DOHH2 (cell line): ENCODE measurements around the gene LCN9.
"Not testable (repeated sequence)": the region's sequence is repeated elsewhere in the genome, so short reads cannot be mapped to it uniquely, and the experiment has no call there.

ENCODE experiments used
- H3F3A ChIP-seq: fragments of 200-600 bp; sonication (generic), shearing (Covaris generic); 2 replicates; pipeline ENCODE4 v1.6.0; 2016; ENCODE audit warnings: antibody characterized with exemption, mild to moderate bottlenecking; ENCODE audit not compliant: control insufficient read depth, insufficient read depth
- H3K27ac ChIP-seq: fragments of 200-600 bp; sonication (generic); 2 replicates; pipeline ENCODE4 v1.5.1; 2014; ENCODE audit warnings: low read depth, mild to moderate bottlenecking, low read length, moderate library complexity
- H3K27me3 ChIP-seq: fragments of 200-600 bp; sonication (generic); 2 replicates; pipeline ENCODE4 v1.6.1; 2014; ENCODE audit warnings: mild to moderate bottlenecking, low read length, mixed read lengths; ENCODE audit not compliant: control insufficient read depth
- H3K36me3 ChIP-seq: fragments of 200-600 bp; sonication (generic); 2 replicates; pipeline ENCODE4 v1.6.1; 2014; ENCODE audit warnings: mild to moderate bottlenecking, low read length, moderate library complexity, mixed read lengths; ENCODE audit not compliant: control insufficient read depth
- H3K4me1 ChIP-seq: fragments of 200-600 bp; sonication (generic); 2 replicates; pipeline ENCODE4 v1.6.1; 2014; ENCODE audit warnings: mild to moderate bottlenecking, low read length, mixed read lengths; ENCODE audit not compliant: control insufficient read depth
- H3K4me2 ChIP-seq: fragments of 200-600 bp; sonication (generic); 2 replicates; pipeline ENCODE4 v1.6.0; 2014; ENCODE audit warnings: mild to moderate bottlenecking, low read length, moderate library complexity
- H3K4me3 ChIP-seq: fragments of 200-600 bp; sonication (generic); 2 replicates; pipeline ENCODE4 v1.5.1; 2014; ENCODE audit warnings: mild to moderate bottlenecking, low read length, mixed read lengths
- H3K79me2 ChIP-seq: fragments of 200-600 bp; sonication (generic); 2 replicates; pipeline ENCODE4 v1.6.1; 2014; ENCODE audit warnings: mild to moderate bottlenecking, low read length, mixed read lengths; ENCODE audit not compliant: control insufficient read depth
- H3K9me2 ChIP-seq: fragments of 200-600 bp; sonication (generic); replicated peaks from 2 replicates; pipeline ENCODE4 v1.6.1; 2014; ENCODE audit warnings: mild to moderate bottlenecking, low read length, mixed read lengths; ENCODE audit not compliant: control insufficient read depth
- H3K9me3 ChIP-seq: fragments of 200-600 bp; sonication (generic); 2 replicates; pipeline ENCODE4 v1.6.1; 2014; ENCODE audit warnings: antibody characterized with exemption, low read length, mixed read lengths; ENCODE audit not compliant: control insufficient read depth, insufficient read depth
- H4K20me1 ChIP-seq: fragments of 200-600 bp; sonication (generic); 2 replicates; pipeline ENCODE4 v1.6.0; 2014; ENCODE audit warnings: low read depth, mild to moderate bottlenecking, antibody characterized with exemption, low read length, moderate library complexity; ENCODE audit not compliant: control insufficient read depth, insufficient read depth
- CTCF ChIP-seq: fragments of 200-600 bp; sonication (generic); IDR thresholded peaks from one replicate; pipeline ENCODE4 v1.5.1; 2014; ENCODE audit warnings: antibody characterized with exemption, mild to moderate bottlenecking, low read depth, low read length; ENCODE audit not compliant: poor library complexity, severe bottlenecking
- EZH2phosphoT487 ChIP-seq: fragments of 200-600 bp; sonication (generic); IDR thresholded peaks from 2 replicates; pipeline ENCODE4 v1.6.1; 2017; ENCODE audit warnings: borderline replicate concordance, mild to moderate bottlenecking, antibody characterized with exemption, low read length, moderate library complexity, mixed read lengths

LCN9 gene

GRCh38 chr9:135632841-135633240, 30.3 kb upstream of the LCN9 start:
- Histone ChIP-seq H3F3A (no peaks in the 10 kb centered on the region), H3K9me3 (no peaks in the 10 kb centered on the region; the same call in 1 of the 2 replicates), H3K4me1 (no peaks in the 10 kb centered on the region), H3K36me3 (no peaks in the 10 kb centered on the region), H4K20me1 (no peaks in the 10 kb centered on the region), H3K4me3 (no peak overlapping the region), H3K79me2 (no peaks in the 10 kb centered on the region), H3K27ac (no peak overlapping the region), H3K27me3 (no peaks in the 10 kb centered on the region), H3K4me2 (no peak overlapping the region), H3K9me2 (no peaks in the 10 kb centered on the region)
- TF ChIP-seq EZH2phosphoT487 = no peak
- TF ChIP-seq CTCF = no peak

GRCh38 chr9:135636930-135637530, 26.1 kb upstream of the LCN9 start:
- not testable (repeated sequence) for H3K4me2 ChIP-seq, H3K9me3 ChIP-seq, H3K4me3 ChIP-seq, H4K20me1 ChIP-seq, H3K27ac ChIP-seq, H3F3A ChIP-seq, H3K4me1 ChIP-seq, H3K9me2 ChIP-seq, H3K27me3 ChIP-seq, H3K36me3 ChIP-seq, H3K79me2 ChIP-seq

- Histone ChIP-seq H3K4me3 (no peak within 1 kb of the TSS), H3K9me3 (no peaks in the 10 kb centered on the region), H3K36me3 (no peaks in the 10 kb centered on the region), H4K20me1 (no peaks in the 10 kb centered on the region), H3K9me2 (no peaks in the 10 kb centered on the region), H3K4me2 (no peak within 1 kb of the TSS), H3K27ac (no peak within 1 kb of the TSS), H3F3A (no peaks in the 10 kb centered on the region), H3K79me2 (no peaks in the 10 kb centered on the region), H3K27me3 (no peaks in the 10 kb centered on the region), H3K4me1 (no peaks in the 10 kb centered on the region)
- TF ChIP-seq EZH2phosphoT487 (no peak), CTCF (no peak)
These were observed 23.9 kb upstream of the LCN9 start, which contains the start of gene GLT6D1 for GRCh38 chr9:135639196-135639595. GLT6D1 (minus strand) TSS chr9:135639540; CDS start chr9:135639187, 353 bp downstream.

- H3K36me3 ChIP-seq = no peaks in the 10 kb centered on the region
- H3K27me3 ChIP-seq = no peaks in the 10 kb centered on the region
- no peak overlapping the region for H3K27ac ChIP-seq
- H3K4me1 ChIP-seq = no peaks in the 10 kb centered on the region
- H3K9me3 ChIP-seq = peaks cover 6% of the 10 kb centered on the region; the same call in 1 of the 2 replicates
- TF ChIP-seq CTCF (no peak), EZH2phosphoT487 (no peak)
- no peaks in the 10 kb centered on the region for H3K79me2 ChIP-seq
- H4K20me1 ChIP-seq = no peaks in the 10 kb centered on the region
- H3F3A ChIP-seq = no peaks in the 10 kb centered on the region
- no peak overlapping the region for H3K4me2 ChIP-seq
- no peaks in the 10 kb centered on the region for H3K9me2 ChIP-seq
- no peak overlapping the region for H3K4me3 ChIP-seq
These were observed 22.1 kb upstream of the LCN9 start for GRCh38 chr9:135641047-135641446.
